Measurements from ENCODE around the gene CACNA2D1.

Gene CACNA2D1

DNA sequence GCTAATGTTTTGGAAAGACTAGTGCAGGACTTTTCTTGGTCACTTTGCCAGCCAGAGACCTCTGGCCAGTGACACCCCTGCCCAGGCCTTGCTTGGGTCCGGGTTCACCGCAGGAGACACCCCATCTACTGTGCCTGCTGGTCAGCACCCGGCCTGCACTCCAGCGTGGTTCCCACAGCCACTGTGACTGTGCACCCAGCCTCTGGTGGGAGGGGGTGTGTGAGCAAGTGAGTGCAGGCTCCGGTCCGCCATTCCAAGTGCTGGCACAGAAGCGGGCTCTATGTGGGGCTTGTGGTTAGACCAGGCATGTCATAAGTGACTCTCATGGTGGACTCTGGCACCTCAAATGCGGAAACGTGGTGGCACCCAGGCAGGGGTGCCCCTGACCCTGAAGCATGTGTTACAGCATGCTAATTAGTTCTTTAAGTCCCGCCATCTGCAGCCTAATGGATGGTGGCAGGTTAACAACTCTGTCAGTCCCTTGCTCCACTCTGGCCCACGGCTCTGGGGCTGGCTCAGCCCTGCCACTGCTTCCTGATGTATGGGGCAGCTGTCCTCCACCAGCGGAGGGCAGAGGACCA lies 361.8 kb downstream of the CACNA2D1 start:
- no peak for DNase-seq

DNA sequence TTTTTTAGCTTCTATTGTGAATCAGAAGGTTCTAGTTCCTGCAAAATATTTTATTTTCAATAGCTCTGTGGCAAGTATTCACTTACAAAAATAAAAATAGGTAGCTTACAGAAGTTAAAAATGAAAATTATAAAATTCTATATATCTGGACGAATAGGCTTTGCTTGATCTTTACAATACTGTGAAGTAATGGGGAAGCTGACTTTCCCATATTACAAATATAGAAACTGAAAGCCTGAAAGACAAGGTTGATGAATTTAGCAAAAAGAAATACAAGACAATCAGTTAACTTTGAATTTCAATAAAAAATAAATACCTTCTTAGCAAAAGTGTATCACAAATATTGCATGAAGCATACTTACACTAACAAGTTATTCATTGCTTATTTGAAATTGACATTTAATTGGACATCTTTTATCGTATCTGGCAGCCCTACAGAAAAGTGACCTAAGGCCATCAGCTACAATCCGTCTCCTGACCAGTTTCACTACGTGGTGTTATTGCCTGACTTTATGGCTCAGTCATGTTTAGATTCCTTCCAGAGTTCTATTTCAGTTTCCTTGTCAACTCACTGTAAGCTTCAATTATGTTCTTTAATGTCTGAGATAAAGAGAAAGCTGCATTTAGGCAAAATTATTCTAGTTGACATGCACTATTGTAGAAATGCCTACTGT lies 363.2 kb downstream of the CACNA2D1 start:
- no peak for DNase-seq

DNA sequence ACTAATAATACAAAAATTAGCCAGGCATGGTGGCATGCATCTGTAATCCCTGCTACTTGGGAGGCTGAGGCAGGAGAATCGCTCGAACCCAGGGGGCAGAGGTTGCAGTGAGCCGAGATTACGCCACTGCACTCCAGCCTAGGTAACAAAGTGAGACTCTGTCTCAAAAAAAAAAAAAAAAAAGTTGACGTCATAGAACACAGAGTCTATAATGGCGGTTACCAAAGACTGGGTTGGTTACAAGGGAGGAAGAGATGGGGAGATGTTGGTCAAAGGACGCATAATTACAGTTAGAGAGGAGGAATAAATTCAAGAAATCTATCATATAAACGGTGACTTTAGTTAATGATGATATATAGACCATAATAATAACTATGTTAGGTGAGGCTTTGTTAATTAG lies 364.1 kb downstream of the CACNA2D1 start:
- DNase-seq, result no peak

DNA sequence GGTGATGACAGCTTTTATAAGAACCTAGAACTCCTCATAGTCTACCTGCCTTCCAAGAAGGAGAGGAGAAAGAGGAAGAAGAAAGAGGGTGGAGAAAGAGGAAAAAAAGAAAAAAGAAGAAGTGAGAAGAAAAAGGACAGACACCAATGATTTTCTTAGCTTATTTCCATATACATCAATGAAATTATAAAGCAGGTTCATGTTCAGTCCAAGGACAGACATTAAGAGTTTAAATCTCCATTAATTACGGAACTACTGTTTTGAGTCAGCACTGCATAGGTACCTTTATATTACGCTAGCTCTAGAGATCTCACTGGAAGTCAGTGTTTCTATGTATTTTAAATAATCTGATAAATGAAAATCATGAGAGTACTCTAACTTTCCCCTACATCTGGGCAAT lies 364.8 kb downstream of the CACNA2D1 start:
- no peak for DNase-seq

DNA sequence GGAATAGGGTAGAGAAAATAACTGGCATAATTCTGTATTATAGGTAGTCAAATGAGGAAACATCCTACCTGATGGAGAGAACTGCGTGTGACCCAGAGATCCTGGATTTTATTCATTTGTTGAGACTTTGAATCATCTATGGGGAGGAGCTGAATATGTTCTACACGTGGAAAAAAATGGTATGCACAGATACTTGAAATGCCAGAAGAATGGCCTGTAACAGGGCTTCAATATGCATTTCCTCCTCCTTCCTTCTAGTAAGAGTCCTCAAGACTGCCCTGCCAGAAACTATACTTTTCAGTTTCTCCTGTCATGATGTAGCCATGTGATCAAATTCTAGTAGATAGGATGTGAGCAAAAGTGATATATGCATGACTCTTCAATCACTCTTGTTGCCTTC lies 372.1 kb downstream of the CACNA2D1 start:
- DNase-seq, result no peak

DNA sequence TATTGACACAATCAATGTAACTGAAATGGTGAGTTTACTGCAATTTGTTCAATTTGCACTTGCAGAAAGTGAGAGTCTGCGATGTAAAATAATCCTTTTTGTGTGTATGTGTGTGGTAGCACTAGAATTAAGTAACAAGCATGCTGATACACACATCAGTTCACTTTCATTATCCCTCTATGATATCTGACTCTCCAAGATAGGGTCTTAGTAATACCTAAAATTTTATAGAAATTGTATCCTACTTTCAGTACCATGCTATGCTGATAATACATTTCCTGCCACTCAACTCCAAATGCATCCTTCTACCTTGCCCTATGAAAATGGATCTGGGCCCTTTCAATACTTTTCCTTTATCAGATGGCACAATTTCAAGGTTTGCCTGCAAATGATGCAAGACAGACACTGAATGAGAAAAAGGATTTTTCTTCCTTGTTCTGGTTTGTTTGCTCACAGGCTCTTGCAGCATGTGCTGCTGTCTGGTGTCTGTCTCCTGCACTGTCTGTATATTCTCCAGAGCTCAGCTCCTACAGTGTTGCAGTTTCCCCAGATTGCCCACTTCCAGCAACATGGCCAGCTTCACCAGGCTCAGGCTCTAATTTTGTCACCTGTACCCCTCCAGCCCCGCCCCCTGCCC lies 375.8 kb downstream of the CACNA2D1 start:
- no peak for DNase-seq

DNA sequence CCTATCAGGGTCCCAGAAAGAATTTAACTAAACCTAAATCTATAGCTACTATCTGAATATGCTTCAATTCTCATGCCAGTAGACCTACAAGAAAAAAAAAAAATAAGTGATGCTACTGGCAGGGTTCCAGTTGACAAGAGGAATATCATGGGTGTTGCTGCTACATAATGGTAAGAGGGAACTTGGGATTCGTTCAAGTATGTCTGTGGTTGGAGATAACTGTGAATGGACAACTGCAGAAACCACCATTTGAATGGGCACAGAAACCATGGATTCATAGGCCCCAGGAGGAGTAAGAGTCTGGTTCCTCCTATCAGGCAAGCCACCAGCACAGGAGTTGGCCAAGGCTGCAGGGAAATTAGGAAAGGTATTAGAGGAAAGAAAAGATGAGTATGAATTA lies 386.1 kb downstream of the CACNA2D1 start:
- no peak for DNase-seq

DNA sequence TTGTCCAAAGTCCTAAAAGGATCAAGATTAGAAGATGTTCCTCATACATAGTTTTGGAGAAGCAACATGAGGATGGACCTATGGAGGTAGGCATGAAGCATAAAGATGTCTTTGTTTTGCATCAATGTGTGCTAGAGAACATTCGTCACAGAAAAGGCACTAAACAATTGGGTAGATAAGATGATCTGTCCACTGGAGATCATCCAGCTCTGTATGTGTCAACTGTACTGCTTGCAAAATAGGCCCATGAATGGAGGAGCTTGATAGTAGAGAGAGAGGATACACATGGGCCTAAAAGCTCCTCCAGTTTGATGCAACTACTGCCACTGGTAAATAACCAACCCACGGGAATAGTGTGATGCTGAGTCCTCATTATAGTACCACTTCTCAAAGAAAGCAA lies 387.3 kb downstream of the CACNA2D1 start:
- DNase-seq, result no peak

DNA sequence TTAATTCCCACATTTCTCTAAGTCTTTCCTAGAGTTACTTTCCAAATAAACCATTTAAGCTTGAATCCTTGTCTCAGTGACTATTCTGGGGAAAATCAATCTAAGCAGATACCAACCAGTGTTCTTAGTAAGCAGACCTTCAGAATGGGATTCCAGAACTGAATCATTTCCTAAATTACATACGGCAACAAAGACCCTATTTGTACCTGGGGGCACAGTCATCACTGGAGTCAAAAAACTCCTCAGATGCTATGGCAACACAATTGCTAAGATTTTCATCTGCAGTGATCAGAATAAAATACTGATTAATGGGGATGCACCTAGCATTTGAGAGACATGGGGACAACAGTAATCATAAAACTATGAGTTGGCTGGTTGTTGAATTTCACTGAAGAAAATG lies 389.0 kb downstream of the CACNA2D1 start:
- DNase-seq, result no peak

DNA sequence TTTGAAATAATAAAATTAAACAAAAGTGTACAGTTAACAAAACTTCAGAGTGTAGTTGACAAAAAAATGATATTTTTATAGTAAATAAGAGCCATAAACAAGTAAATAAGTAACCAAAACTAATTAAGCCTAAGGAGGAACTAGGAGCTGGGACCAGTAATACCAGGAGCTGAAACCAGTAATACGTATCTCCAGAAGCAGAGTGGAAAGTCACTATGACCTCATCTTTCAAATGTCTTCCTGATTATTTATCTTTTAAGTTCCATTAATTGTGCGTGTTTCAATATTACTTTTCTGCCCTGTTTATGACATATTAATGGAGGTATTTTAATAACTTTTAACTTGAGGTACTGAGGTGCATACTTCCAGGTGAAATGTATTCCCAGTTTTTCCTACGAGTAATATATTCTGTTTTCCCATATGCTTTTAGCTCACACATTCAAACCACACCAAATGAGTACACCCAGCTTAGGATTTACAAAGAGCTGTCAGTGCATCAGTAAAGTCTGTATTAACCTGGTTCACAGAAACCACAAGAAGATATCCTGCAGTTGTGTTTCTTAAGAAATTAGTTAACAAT lies 390.0 kb downstream of the CACNA2D1 start:
- no peak for DNase-seq

DNA sequence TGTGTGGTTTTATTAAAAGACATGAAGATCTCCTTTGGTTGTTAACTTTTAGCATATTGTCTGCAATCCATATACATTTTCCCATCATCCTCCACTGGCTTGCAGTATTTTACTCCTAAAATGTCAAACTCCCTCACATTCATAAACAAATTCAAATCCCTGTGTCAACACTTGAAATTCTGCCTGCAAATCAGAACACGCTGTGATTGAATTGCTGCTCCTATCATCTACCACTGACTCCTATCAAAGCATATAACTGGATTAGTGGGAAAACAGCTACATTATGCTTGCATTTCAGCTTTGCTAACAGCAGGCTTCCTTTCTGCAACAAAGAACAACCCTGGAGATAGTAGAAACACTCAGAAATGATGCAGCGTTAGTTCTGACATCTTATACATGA lies 392.0 kb downstream of the CACNA2D1 start:
- no peak for DNase-seq

DNA sequence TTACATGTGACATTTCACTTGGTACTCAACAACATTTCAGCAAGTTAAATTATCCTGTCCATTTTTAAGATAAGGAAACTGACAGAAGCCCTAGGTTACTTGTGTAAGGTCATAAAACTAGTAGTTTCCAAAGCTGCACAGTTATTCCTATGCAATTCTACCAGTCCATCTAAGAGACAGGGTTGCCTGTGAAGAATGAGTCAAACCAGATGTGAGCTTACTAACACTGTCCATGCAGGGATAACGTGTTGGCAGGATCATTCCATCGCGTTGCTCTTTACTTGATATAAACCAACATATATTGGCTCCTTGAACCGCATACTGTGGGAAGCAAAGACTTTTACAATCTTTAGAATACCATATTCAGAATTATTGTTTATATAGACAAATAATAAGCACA lies 392.8 kb downstream of the CACNA2D1 start:
- DNase-seq, result no peak

DNA sequence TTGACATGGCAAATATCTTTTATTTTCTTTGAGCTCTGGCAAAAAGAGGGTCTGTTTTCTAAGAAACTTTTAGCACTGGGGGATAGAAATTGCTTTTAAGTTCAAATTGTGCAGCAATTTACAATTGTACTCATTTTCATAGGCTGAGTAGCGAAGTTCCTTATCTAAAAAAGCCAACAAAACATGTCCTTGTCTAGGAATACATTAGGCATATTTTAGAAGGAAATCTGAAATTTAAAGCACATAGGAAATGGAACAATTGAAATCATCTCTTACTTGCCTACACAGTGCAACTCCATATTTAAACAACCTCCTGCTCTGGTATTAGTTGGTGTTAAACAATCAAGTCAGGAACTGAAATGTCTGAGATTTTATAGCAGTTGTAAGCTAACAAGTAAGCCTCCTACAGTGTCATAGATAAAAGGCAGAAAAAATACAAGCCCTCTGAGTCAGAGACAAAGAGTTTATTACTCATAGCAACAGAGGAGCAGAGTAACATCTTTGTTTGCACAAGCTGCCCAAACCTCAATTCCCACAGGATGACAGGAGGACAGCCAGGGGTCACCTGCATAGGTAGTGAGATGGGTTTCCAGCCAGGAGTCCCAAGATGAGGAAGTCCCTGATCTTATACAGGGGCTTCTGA lies 393.6 kb downstream of the CACNA2D1 start:
- no peak for DNase-seq

DNA sequence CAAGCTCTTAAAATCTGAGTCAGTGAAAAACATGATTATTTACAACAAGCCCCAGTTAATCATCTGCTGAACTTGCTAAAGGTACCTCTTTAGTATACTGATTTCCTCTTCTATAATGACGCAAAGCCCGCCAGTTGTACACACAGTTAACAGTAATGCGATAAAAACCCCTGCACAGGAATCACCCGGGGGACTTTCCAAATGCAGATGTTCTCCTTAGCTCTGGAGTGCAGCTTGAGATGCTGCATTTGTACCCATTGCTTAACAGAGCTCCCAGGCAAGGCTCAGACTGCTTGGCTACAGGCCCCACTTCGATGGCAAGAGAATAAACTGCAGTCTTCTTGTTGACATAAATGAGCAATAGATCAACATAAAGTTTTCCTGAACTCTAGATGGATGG lies 394.1 kb downstream of the CACNA2D1 start:
- no peak for DNase-seq

DNA sequence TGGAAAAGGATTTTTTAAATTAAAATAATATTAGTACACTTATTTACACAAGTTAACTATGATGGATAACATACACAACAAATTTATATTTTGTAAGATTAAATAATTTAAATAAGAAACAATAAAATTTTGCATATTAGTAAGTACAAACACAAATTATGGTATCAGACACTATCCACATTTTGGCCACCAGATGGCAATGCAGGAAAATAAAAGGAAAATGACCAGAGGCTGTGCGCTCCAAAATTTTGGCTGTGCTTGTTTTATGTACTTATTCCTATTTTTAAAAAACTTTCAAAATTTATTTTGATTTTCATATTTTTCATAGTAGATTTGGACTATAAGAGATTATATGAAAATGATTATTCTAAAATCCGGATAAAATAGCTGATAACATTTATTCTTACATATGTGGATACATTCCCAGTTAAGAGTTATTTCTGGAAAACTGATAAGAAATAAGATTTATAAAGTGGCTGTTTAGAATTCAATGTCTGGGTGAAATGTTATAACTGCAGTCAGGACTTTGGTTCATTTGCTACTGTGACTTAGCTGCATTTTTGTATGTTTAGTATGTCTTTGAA lies 399.0 kb downstream of the CACNA2D1 start:
- DNase-seq, result no peak

DNA sequence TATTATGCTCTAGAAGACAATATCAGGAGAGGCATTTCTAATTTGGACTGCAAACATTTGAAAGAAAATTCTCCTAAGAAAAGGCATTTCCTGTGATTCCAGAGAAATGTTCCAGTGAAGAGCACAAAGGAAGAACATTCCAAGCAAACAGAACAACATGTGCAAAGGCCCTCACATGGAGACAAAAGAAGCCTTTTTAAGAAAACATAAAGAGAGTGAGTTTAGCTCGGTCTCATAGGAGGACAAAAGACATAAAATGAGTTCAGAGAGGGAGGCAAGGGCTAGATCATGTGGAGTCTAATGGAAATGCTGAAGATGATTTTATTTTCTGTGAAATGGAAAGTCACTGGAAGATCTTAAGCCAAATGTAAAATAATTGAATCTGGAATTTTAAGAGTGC lies 404.0 kb downstream of the CACNA2D1 start:
- DNase-seq, result no peak

DNA sequence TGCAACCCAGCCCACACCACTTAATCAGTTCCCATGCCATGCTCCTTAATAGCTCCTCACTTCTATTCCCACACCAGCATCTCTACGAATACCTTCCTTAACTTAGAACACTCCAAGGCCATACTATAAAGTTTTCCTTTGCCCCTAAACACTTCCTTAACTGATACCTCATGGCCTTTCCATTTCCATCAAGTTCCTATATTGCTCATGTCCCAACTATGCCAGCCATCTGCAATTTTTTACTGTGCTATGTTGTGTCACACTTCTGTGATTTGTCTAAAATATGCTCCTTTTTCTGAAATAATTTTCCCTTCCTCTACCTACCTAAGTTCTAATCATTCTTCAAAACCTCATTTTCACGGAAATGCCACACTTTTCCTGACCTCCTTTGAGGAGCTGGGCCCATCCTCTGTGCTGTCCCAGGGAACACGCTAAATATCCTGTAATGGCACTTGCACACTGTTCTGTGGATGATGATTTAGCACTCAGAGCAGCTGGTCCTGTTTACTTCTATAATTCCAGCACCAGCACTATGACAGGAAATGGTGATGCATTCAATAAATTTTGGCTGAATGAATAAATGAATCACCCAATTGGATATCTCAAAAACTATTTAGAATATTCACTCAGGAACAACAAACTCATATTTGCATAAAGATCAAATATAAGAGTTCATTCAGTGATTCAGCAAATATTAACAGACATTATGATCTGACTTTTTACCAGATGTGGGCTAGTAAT lies 407.3 kb downstream of the CACNA2D1 start:
- no peak for DNase-seq

DNA sequence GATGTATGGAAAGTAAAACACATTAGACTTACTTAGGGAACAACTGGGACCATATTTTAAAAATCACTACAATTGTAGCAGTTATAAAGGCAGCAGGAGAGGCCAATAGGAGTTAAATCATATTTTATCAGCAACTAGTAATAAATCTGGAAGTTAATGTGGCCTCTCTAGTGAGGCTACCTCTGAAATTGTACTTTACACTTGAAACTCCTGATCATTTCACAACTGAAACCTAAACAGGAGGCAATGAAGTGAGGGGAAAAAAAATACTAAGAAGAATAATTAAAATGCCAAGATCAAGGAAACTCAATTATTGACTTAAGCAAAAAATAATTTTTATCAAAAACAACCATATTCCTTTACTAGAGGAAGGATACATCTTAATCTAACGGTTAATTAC lies 408.1 kb downstream of the CACNA2D1 start:
- no peak for DNase-seq

DNA sequence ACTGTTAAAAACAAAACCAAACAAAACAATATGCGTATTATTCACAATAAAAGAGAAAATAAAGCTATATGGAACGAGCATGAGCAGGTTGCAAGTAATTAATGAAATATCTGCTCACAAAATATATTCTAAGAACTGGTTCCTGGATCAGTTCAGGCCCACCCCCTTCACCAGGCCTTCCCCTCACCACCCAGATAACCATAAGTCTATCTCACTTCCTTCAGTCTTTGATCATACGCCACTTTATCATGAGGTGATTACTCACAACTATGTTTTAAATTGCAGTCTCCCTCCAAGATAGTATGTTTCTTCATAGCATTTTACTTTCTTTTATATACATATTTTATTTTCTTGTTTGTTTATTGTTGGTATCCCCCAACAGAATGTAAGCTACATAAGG lies 410.7 kb downstream of the CACNA2D1 start:
- DNase-seq, result no peak

DNA sequence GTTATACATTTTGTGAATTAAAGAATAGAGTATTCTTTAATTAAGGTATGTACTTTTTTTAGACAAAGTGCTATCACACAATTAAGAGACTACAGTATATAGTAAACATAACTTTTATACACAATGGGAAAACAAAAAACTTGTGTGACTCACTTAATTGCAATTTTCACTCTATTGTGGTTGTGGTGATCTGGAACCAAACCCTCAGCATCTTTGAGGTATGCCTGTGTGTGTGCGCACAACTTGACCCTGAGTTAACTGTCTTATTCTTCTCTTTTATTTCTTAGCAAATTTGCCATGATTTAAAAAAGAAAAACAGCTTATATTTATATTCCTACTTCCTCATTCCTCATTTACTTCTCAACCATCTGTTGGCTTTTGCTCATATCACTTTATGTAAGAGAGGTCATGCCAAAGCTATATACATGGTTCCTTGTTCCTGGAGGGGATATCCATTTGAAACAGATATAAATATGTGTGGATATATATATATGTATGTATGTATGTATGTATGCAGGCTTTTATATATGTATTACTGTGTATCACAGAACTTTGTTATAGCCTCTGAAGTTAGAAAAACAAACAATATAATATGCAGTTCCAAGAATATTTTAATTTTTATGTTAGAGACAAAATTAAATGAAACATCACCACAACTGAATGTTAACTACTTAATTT lies 414.2 kb downstream of the CACNA2D1 start:
- DNase-seq, result no peak

DNA sequence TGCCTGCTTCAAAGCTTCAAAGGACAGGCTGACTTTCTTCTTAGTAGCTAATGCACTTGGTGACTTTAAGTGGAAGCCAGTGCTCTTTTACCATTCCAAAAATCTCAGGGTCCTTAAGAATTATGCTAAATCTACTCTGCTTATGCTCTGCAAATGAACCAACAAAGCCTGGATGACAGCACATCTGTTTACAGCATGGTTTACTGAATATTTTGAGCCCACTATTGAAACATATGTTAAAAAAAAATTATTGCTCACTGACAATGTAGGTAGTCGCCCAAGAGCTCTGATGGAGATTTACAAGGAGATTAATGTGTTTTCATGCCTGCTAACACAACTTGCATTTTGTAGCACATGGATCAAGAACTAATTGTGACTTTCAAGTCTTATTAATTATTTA lies 415.5 kb downstream of the CACNA2D1 start:
- DNase-seq, result no peak

DNA sequence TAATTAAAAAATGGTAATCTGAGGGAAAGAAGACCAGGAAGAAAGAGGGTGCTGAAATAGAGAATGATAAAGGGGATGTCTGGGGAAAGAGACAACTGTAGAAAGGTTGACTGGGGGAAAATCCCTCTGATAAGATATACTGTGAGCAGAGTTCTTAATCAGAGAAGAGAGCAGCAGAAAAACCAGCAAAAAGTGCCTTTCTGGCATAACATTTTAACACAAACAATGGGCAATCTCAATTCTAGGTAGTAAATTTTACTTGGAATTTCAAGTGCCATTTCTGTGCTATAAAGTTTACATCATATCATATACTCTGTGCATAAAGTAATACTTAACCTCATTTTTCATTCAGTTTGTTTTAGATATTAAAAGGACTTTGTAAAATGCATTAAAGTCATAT lies 421.9 kb downstream of the CACNA2D1 start:
- DNase-seq, result no peak

Data from GDM1 (cell line).